ENCODE results near the gene EVX2. TPM values are rescaled to one million over a fixed set of nuclear protein-coding genes. Genes with fewer than 3 reads are reported as not detected.
A peak's percentile ranks its signal among the peaks of the same experiment; 100 is the strongest.

The EVX2 gene
- total and polyA plus RNA-seq, 2 donors (not counting 1 experiment from before 2014, with no cell fraction given), result not detected

- Histone ChIP-seq H3K9ac (ENCODE audit: low read length) (peak within 1 kb of the TSS; percentile 30), H4K20me1 (ENCODE audit: control insufficient read depth, insufficient read depth, low read length, poor library complexity, severe bottlenecking) (no peaks in the 10 kb centered on the region), H3K27me3 (replicated peaks in 1 of 4; ENCODE audit: control extremely low read depth in 1 of 4, control insufficient read depth in 3 of 4, insufficient read depth in 4 of 4, low read length in 3 of 4) (peaks cover 0 to 85% (median 73%) of the 10 kb centered on the region in 4 experiments), H3K4me3 (ENCODE audit: control extremely low read depth in 1 of 5, extremely low read depth in 1 of 5, insufficient read depth in 1 of 5, low read depth in 2 of 5, low read length in 4 of 5) (peak within 1 kb of the TSS in 2 of 5 experiments; percentile 21 to 29), H3K36me3 (replicated peaks in 1 of 2; ENCODE audit: control extremely low read depth in 1 of 2, control insufficient read depth in 1 of 2, extremely low read depth in 1 of 2, insufficient read depth in 2 of 2, low read length in 1 of 2) (no peaks in the 10 kb centered on the region), H3K4me1 (ENCODE audit: control insufficient read depth in 2 of 2, insufficient read depth in 2 of 2, low read length in 2 of 2) (peaks cover 26 to 38% of the 10 kb centered on the region in 2 donors), H3K27ac (ENCODE audit: low read length in 2 of 2) (no peak within 1 kb of the TSS), H3K9me3 (ENCODE audit: control extremely low read depth in 1 of 3, control insufficient read depth in 2 of 3, insufficient read depth in 1 of 3, low read length in 2 of 3) (peaks cover 0 to 21% (median 0%) of the 10 kb centered on the region in 3 donors), H3K4me2 (replicated peaks; ENCODE audit: low read depth, low read length, poor library complexity, severe bottlenecking) (peak within 1 kb of the TSS; percentile 71), H2AFZ (ENCODE audit: insufficient read depth, low read depth, low read length, poor library complexity, severe bottlenecking) (peak within 1 kb of the TSS; percentile 24), H3K79me2 (ENCODE audit: control insufficient read depth, insufficient read depth, low read length) (no peaks in the 10 kb centered on the region)
- no peaks in the 10 kb centered on the region for H3K9me3 Mint-ChIP-seq (ENCODE audit: insufficient read depth)
- intact Hi-C loops (cut with micrococcal nuclease), result loop anchor here (5.0 kb wide), 1 partner anchor 1033 kb away; no protein-coding TSS in a partner anchor
- TF ChIP-seq CTCF (IDR thresholded peaks at IDR 0.05), result no peak
- peak; percentile 65 for TF ChIP-seq EZH2 (IDR thresholded peaks at IDR 0.05; ENCODE audit: borderline replicate concordance, insufficient read depth, low read depth, low read length, poor library complexity, severe bottlenecking)
- no peak for DNase-seq
- WGBS (ENCODE audit: insufficient coverage), result 8% methylated on average over 52 of the region's 64 CpGs
- ATAC-seq (ENCODE audit: low read depth), result no peak
- H3K4me1 Mint-ChIP-seq, result peaks cover 26% of the 10 kb centered on the region
- ChIA-PET POLR2A (no interaction called here), CTCF (interaction anchor here (1.0 to 4.6 kb wide), 7 partner anchors 33 to 1019 kb away, joined by 3 to 110 read pairs (median 25); no protein-coding TSS in a partner anchor)
- H3K4me3 Mint-ChIP-seq, result peak within 1 kb of the TSS; percentile 63
- peaks cover 75% of the 10 kb centered on the region for H3K27me3 Mint-ChIP-seq
- H3K27ac Mint-ChIP-seq, result peak within 1 kb of the TSS; percentile 15
Observed at GRCh38 chr2:176128982-176129796, 45.4 kb upstream of the EVX2 start, which contains the start of gene HOXD8. HOXD8 (plus strand) TSS chr2:176129705; CDS start chr2:176130367, 662 bp downstream.
